ENCODE results near the gene RPL6. TPM values are rescaled to one million over a fixed set of nuclear protein-coding genes. Genes with fewer than 3 reads are reported as not detected.
A peak's percentile ranks its signal among the peaks of the same experiment; 100 is the strongest.

The RPL6 gene
- total and polyA plus RNA-seq, 10 of the 15 experiments (the other 5 are each of a cell fraction or from before 2014, with no cell fraction given), result 801 to 3,690 (median 2,265) TPM

DNA sequence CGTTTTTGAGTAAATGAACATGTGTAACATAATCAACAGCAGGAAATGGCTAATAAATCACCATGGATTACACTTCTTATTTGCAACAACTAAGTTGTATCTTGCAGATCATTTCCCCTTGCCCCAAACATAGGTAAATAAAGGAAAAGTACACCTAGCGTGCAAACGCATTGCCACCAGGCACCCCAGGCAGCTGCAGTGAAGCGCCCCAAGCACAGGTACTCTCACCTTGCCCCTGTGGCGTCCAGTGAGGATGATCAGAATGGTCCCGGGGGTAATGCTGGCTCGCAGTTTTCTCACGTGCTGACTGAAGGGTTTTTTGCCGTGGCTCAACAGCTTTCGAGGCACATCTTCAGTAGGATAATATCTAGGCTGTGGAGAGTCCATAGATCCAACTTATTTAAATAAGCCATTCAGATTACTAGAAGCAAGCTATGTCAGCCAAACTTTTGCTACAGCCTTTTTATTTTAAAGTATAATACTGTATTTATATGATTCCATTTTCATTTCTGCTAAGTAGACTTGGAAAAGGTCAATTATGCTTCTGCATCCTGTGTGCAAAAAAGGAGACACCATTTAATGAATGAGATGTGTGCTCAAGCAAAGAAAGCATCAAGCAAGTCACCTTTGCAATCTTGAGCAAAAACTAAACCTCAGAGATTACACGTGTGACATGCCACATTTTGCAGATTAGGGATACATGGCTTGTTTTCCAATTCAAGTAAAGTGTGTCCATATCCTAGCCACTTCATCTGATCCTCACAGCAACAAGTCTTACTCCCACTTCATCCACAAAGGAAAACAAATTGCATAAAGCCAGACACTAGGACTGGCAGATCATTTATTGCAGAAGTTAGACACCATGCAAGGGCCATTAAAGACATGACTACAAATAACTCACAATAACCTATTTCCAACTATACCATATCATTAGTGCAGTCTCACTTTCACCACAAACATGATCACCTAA is 2.6 kb downstream of the RPL6 start:
- 61% methylated on average over 11 of the region's 11 CpGs for WGBS (ENCODE audit: insufficient coverage, insufficient replicate concordance, low lambda C conversion rate, missing lambda C conversion rate)
- FAIRE-seq (no peak), ATAC-seq (no peak), DNase-seq (ENCODE audit: low read depth, low spot score) (no peak)
- no peaks in the 10 kb centered on the region for H3K9me3 ChIP-seq (replicated peaks; ENCODE audit: control insufficient read depth, insufficient read depth, low read length)
- peak overlapping the region; percentile 89 for H3K4me2 ChIP-seq (ENCODE audit: control insufficient read depth, insufficient read depth)
- no peak overlapping the region for H3K27ac ChIP-seq (ENCODE audit: control insufficient read depth, insufficient read depth)
- intact Hi-C loops (cut with micrococcal nuclease; ENCODE audit: unreplicated experiment), result no loop called here
- no peak overlapping the region for H2AFZ ChIP-seq (ENCODE audit: control insufficient read depth, low read depth, low read length)
- H3K4me1 ChIP-seq (ENCODE audit: control insufficient read depth, insufficient read depth, low read length), result no peaks in the 10 kb centered on the region
- RAD21 ChIA-PET (ENCODE audit: unreplicated experiment), result no interaction called here
- 0 out of 2 replicates have a peak, but pooled peaks have one; percentile 24 for TF ChIP-seq SMAD5 (IDR thresholded peaks at IDR 0.05; ENCODE audit: low read depth)
- TF ChIP-seq POLR2AphosphoS2 (IDR thresholded peaks at IDR 0.05; ENCODE audit: low read depth, low read length), result no peak
- no peak for TF ChIP-seq MXI1 (IDR thresholded peaks at IDR 0.05; ENCODE audit: low read depth, low read length)
- H3K79me2 ChIP-seq (ENCODE audit: control insufficient read depth, insufficient read depth, low read length), result peaks cover 29% of the 10 kb centered on the region
- peaks cover 3% of the 10 kb centered on the region; the same call in 1 of the 2 replicates for H4K20me1 ChIP-seq (ENCODE audit: control insufficient read depth, insufficient read depth)
- no peak overlapping the region; the same call in 1 of the 2 replicates for H3K9ac ChIP-seq (ENCODE audit: control insufficient read depth, insufficient read depth, low read length)
- no TSS peak for BruUV-seq (replicated peaks)
- no peaks in the 10 kb centered on the region; a peak in 1 of 4 replicates for H3K27me3 ChIP-seq (replicated peaks in 1 of 2; ENCODE audit: control insufficient read depth in 2 of 2, insufficient read depth in 2 of 2, low read length in 1 of 2)
- peak overlapping the region; percentile 95 for H3K4me3 ChIP-seq
- CTCF ChIA-PET, result interaction anchor here (2.1 to 3.0 kb wide), 2 partner anchors 20 to 209 kb away, joined by 5 to 13 read pairs; no protein-coding TSS in a partner anchor
- in situ Hi-C loops (cut with MboI), result no loop called here
- SMC1A ChIA-PET (ENCODE audit: uncharacterized antibody, unreplicated experiment), result interaction anchor here (1.6 to 1.7 kb wide), 2 partner anchors 20 to 208 kb away, joined by 5 to 8 read pairs; no protein-coding TSS in a partner anchor
- H3K36me3 ChIP-seq (ENCODE audit: control insufficient read depth in 2 of 2, insufficient read depth in 2 of 2, low read length in 1 of 2), result peaks cover 13 to 21% of the 10 kb centered on the region in 2 experiments
- POLR2A ChIA-PET, result interaction anchor here (0.6 kb wide), 1 partner anchor 1092 kb away, joined by 5 read pairs; no protein-coding TSS in a partner anchor

DNA sequence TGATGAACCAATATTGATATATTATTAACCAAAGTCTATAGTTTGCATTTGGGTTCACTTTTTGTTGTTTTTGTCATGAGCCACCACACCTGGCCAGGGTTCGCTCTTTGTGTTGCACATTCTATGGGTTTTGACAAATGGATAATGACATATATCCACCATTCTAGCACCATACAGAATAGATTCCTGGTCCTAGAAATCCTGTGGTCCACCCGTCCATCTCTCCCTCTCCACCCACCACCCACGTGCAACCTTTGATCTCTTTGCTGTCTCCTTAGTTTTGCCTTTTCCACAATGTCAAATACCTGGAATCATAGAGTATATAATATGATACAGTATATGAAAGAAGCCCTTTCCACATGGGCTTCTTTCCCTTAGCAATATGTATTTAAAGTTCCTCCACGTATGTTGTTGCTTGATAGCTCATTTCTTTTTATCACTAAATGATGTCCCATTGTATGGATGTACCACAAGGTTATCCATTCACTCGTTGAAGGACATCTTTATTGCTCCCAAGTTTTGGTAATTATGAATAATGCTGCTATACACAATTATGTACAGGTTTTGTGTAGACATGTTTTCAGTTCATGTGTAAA is 7.4 kb downstream of the RPL6 start:
- Histone ChIP-seq H2AFZ (ENCODE audit: control insufficient read depth, low read depth, low read length) (no peak overlapping the region), H3K36me3 (ENCODE audit: control insufficient read depth in 2 of 2, insufficient read depth in 2 of 2, low read length in 1 of 2) (peaks cover 11 to 15% of the 10 kb centered on the region in 2 experiments), H3K4me3 (no peak overlapping the region), H3K4me1 (ENCODE audit: control insufficient read depth, insufficient read depth, low read length) (no peaks in the 10 kb centered on the region), H3K9me3 (replicated peaks; ENCODE audit: control insufficient read depth, insufficient read depth, low read length) (no peaks in the 10 kb centered on the region), H3K27me3 (replicated peaks in 1 of 2; ENCODE audit: control insufficient read depth in 2 of 2, insufficient read depth in 2 of 2, low read length in 1 of 2) (no peaks in the 10 kb centered on the region; a peak in 1 of 4 replicates), H3K79me2 (ENCODE audit: control insufficient read depth, insufficient read depth, low read length) (peaks cover 6% of the 10 kb centered on the region), H3K9ac (ENCODE audit: control insufficient read depth, insufficient read depth, low read length) (no peak overlapping the region), H4K20me1 (ENCODE audit: control insufficient read depth, insufficient read depth) (peaks cover 3% of the 10 kb centered on the region; the same call in 1 of the 2 replicates), H3K27ac (ENCODE audit: control insufficient read depth, insufficient read depth) (no peak overlapping the region), H3K4me2 (ENCODE audit: control insufficient read depth, insufficient read depth) (no peak overlapping the region)
- 70% methylated on average over 5 of the region's 5 CpGs for WGBS (ENCODE audit: insufficient coverage, insufficient replicate concordance, low lambda C conversion rate, missing lambda C conversion rate)
- ChIA-PET SMC1A (ENCODE audit: uncharacterized antibody, unreplicated experiment) (interaction anchor here (0.7 kb wide), 1 partner anchor 8 kb away, joined by 3 read pairs; no protein-coding TSS in a partner anchor), RAD21 (ENCODE audit: unreplicated experiment) (no interaction called here), POLR2A (interaction anchor here (1.0 kb wide), 1 partner anchor 14 kb away, joined by 3 read pairs; no protein-coding TSS in a partner anchor), CTCF (interaction anchor here (0.6 to 2.6 kb wide), 3 partner anchors 10 to 22 kb away, joined by 3 to 12 read pairs (median 4); no protein-coding TSS in a partner anchor)
- DNase-seq (ENCODE audit: low read depth, low spot score), result no peak
- intact Hi-C loops (cut with micrococcal nuclease; ENCODE audit: unreplicated experiment) (no loop called here), in situ Hi-C loops (cut with MboI) (no loop called here)
- TF ChIP-seq NFIC (IDR thresholded peaks at IDR 0.05; ENCODE audit: low read depth, low read length) (0 out of 2 replicates have a peak, but pooled peaks have one; percentile 17), IKZF1 (conservative IDR thresholded peaks at IDR 0.05) (no peak)
- ATAC-seq, result no peak; the same call in 2 of the 3 replicates
- no peak for FAIRE-seq
- no TSS peak for BruUV-seq (replicated peaks)

Measured in GM12878 (cell line).